Activated T-helper 1 cell treated with anti-CD3 and anti-CD28 coated beads, Interleukin-12 subunit alpha, Interleukin-12 subunit beta, Interleukin-2, Interleukin-4 antibody, amounts not matched to agents 30 ng/mL and 10 ng/mL and 1 ng/mL, durations not matched to agents 14 hours and 24 hours and 36 hours (primary cell): ENCODE results near the gene GJA5. TPM values are rescaled to one million over a fixed set of nuclear protein-coding genes. Genes with fewer than 3 reads are reported as not detected.
"Not testable (repeated sequence)": the region's sequence is repeated elsewhere in the genome, so short reads cannot be mapped to it uniquely, and the experiment has no call there.

Experiments used
- DNase-seq: peaks from one replicate; pipeline ENCODE4 v3.0.0; 2021; ENCODE audit warnings: low spot score
- H3K27ac Mint-ChIP-seq: one replicate; pipeline ENCODE4 v1.8.0; 2021; ENCODE audit warnings: mild to moderate bottlenecking, mixed read lengths
- H3K27me3 Mint-ChIP-seq: one replicate; pipeline ENCODE4 v1.8.0; 2022; ENCODE audit warnings: mild to moderate bottlenecking, moderate library complexity, mixed read lengths; ENCODE audit not compliant: insufficient read depth
- H3K36me3 Mint-ChIP-seq: one replicate; pipeline ENCODE4 v1.8.0; 2021; ENCODE audit warnings: low read depth, mixed read lengths
- H3K4me1 Mint-ChIP-seq: one replicate; pipeline ENCODE4 v1.8.0; 2021; ENCODE audit warnings: low read depth, mixed read lengths
- H3K4me3 Mint-ChIP-seq: one replicate; pipeline ENCODE4 v1.8.0; 2021; ENCODE audit warnings: mild to moderate bottlenecking, moderate library complexity, mixed read lengths
- H3K9me3 Mint-ChIP-seq: one replicate; pipeline ENCODE4 v1.8.0; 2021; ENCODE audit warnings: mixed read lengths
- intact Hi-C: fragments of 100-400 bp; cut with micrococcal nuclease; formaldehyde crosslinking; loops from one replicate; pipeline ENCODE4 v1.15.1; 2024
- total RNA-seq: library from RNA; stranded (reverse); gene quantifications from 2 replicates; pipeline ENCODE4 v1.2.3, GENCODE V29; 2022

Gene GJA5
- total RNA-seq, 1 donor from 2014 or later, result not detected

- intact Hi-C loops, result no loop called here
- no peaks in the 10 kb centered on the region for H3K9me3 Mint-ChIP-seq
- H3K4me1 Mint-ChIP-seq, result peaks cover 12% of the 10 kb centered on the region
- H3K27ac Mint-ChIP-seq, result no peak overlapping the region
- no peak overlapping the region for H3K4me3 Mint-ChIP-seq
- no peak for DNase-seq
- H3K27me3 Mint-ChIP-seq, result peaks cover 15% of the 10 kb centered on the region
- no peaks in the 10 kb centered on the region for H3K36me3 Mint-ChIP-seq
These were observed 23.5 kb downstream of the GJA5 start for GRCh38 chr1:147736883-147737282.

DNA sequence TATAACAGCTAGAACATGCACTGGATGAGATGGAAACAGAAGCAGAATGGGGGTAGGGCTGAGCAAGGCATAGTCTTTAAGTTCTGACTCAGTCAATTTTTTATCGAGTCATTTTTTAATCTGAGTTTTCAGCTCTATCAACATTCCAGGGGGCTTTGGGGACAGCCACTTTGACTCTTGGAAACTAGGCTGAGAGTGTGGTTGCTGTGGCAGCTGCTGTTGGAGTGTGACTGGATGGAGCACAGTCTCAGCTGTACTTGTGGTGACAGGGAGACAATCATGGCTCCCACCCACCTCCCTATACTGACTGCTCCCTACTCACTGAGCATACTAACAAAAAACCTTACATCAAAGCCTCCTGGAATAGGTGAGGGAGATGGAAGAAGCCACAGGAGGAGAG lies 25.0 kb downstream of the GJA5 start:
- DNase-seq, result no peak
- H3K9me3 Mint-ChIP-seq, result no peaks in the 10 kb centered on the region
- intact Hi-C loops, result no loop called here
- H3K27ac Mint-ChIP-seq, result no peak overlapping the region
- no peak overlapping the region for H3K4me3 Mint-ChIP-seq
- H3K36me3 Mint-ChIP-seq, result no peaks in the 10 kb centered on the region
- H3K27me3 Mint-ChIP-seq, result peaks cover 24% of the 10 kb centered on the region
- H3K4me1 Mint-ChIP-seq, result peaks cover 12% of the 10 kb centered on the region

GRCh38 chr1:147734291-147734841 lies 26.0 kb downstream of the GJA5 start:
- intact Hi-C loops, H3K36me3 Mint-ChIP-seq, H3K4me3 Mint-ChIP-seq, DNase-seq, H3K9me3 Mint-ChIP-seq, H3K27ac Mint-ChIP-seq: not testable (repeated sequence)
- Mint-ChIP-seq H3K27me3 (peaks cover 30% of the 10 kb centered on the region), H3K4me1 (peaks cover 12% of the 10 kb centered on the region)

DNA sequence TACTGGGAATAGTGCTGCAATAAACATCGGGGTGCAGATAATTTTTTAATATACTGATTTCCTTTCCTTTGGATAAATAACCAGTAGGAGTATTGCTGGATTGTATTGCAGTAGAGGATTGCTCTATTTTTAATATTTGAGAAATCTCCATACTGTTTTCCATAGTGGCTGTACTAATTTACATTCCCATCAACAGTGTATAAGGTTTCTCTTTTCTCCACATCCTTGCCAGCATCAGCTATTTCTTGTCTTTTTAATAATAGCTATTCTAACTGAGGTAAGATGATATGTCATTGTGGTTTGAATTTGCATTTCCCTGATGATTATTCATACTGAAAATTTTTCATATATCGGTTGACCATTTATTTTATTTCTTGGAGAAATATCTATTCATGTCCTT lies 31.1 kb downstream of the GJA5 start:
- no peak overlapping the region for H3K4me3 Mint-ChIP-seq
- intact Hi-C loops, result no loop called here
- H3K9me3 Mint-ChIP-seq, result no peaks in the 10 kb centered on the region
- no peak for DNase-seq
- peaks cover 41% of the 10 kb centered on the region for H3K27me3 Mint-ChIP-seq
- H3K4me1 Mint-ChIP-seq, result no peaks in the 10 kb centered on the region
- no peaks in the 10 kb centered on the region for H3K36me3 Mint-ChIP-seq
- H3K27ac Mint-ChIP-seq, result no peak overlapping the region

DNA sequence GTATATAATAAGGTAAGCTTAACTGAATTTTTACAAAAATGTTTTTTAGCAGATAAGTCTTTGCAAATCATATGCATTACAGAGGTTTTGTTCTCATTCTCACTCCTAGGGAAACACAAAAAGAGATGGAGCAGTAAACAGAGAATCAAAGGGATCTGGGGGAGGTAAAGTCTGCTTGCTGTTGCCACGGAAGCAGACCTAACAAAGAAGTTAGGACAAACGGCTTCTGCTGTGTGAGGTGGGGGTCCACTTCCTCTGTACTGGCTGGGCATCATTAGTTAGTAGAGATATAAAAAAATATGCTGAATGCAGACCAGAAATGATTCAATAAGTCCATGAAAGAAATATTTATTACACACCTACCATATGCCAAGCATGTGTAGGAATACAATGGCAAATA lies 34.2 kb downstream of the GJA5 start:
- Mint-ChIP-seq H3K4me3 (no peak overlapping the region), H3K4me1 (no peaks in the 10 kb centered on the region), H3K36me3 (no peaks in the 10 kb centered on the region), H3K27ac (no peak overlapping the region), H3K27me3 (peaks cover 28% of the 10 kb centered on the region), H3K9me3 (no peaks in the 10 kb centered on the region)
- no peak for DNase-seq
- intact Hi-C loops, result no loop called here

- no peaks in the 10 kb centered on the region for H3K4me1 Mint-ChIP-seq
- H3K9me3 Mint-ChIP-seq, result no peaks in the 10 kb centered on the region
- DNase-seq, result no peak
- H3K36me3 Mint-ChIP-seq, result no peaks in the 10 kb centered on the region
- intact Hi-C loops, result no loop called here
- no peak overlapping the region for H3K4me3 Mint-ChIP-seq
- peaks cover 23% of the 10 kb centered on the region for H3K27me3 Mint-ChIP-seq
- H3K27ac Mint-ChIP-seq, result no peak overlapping the region
These were observed 34.7 kb downstream of the GJA5 start for GRCh38 chr1:147725685-147726084.

- intact Hi-C loops, result loop anchor here (1.0 kb wide), 1 partner anchor 168 kb away; no protein-coding TSS in a partner anchor
- DNase-seq, result no peak
- Mint-ChIP-seq H3K4me1 (no peaks in the 10 kb centered on the region), H3K9me3 (peaks cover 4% of the 10 kb centered on the region), H3K36me3 (no peaks in the 10 kb centered on the region), H3K27ac (no peak overlapping the region), H3K27me3 (peaks cover 13% of the 10 kb centered on the region), H3K4me3 (no peak overlapping the region)
These were observed 36.6 kb downstream of the GJA5 start for GRCh38 chr1:147723691-147724323.

- no peak overlapping the region for H3K4me3 Mint-ChIP-seq
- H3K9me3 Mint-ChIP-seq, result peaks cover 6% of the 10 kb centered on the region
- H3K4me1 Mint-ChIP-seq, result peaks cover 2% of the 10 kb centered on the region
- intact Hi-C loops, result no loop called here
- no peaks in the 10 kb centered on the region for H3K36me3 Mint-ChIP-seq
- H3K27ac Mint-ChIP-seq, result no peak overlapping the region
- H3K27me3 Mint-ChIP-seq, result peaks cover 10% of the 10 kb centered on the region
- DNase-seq, result no peak
These were observed 38.3 kb downstream of the GJA5 start for GRCh38 chr1:147722124-147722523.

GRCh38 chr1:147721716-147722115 lies 38.7 kb downstream of the GJA5 start:
- H3K27ac Mint-ChIP-seq, result no peak overlapping the region
- intact Hi-C loops, result no loop called here
- H3K4me3 Mint-ChIP-seq, result no peak overlapping the region
- H3K4me1 Mint-ChIP-seq, result peaks cover 4% of the 10 kb centered on the region
- H3K27me3 Mint-ChIP-seq, result peaks cover 11% of the 10 kb centered on the region
- peaks cover 6% of the 10 kb centered on the region for H3K9me3 Mint-ChIP-seq
- no peaks in the 10 kb centered on the region for H3K36me3 Mint-ChIP-seq
- no peak for DNase-seq

DNA sequence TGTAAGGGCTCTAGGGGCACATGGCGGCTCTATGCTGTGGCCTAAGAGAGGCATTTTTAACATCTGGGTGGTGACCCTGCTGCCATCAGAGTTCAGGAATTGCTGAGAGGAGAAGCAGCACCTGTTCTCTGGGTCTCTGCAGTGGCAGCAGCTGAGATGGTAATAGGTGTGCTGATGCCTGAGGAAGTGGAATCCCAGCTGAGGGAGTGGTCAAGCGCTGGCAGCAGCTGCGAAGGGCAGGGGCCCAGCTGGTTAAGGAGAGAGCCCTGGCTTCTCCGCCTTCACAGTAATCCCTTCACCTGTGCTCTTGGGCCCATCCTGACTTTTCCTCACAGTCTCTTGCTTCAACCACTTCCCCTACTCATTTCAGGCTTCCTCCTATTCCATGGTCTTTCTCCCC lies 39.8 kb downstream of the GJA5 start:
- no peak overlapping the region for H3K27ac Mint-ChIP-seq
- H3K27me3 Mint-ChIP-seq, result peaks cover 8% of the 10 kb centered on the region
- intact Hi-C loops, result no loop called here
- H3K9me3 Mint-ChIP-seq, result peaks cover 6% of the 10 kb centered on the region
- H3K4me3 Mint-ChIP-seq, result no peak overlapping the region
- no peaks in the 10 kb centered on the region for H3K36me3 Mint-ChIP-seq
- no peak for DNase-seq
- peaks cover 4% of the 10 kb centered on the region for H3K4me1 Mint-ChIP-seq

DNA sequence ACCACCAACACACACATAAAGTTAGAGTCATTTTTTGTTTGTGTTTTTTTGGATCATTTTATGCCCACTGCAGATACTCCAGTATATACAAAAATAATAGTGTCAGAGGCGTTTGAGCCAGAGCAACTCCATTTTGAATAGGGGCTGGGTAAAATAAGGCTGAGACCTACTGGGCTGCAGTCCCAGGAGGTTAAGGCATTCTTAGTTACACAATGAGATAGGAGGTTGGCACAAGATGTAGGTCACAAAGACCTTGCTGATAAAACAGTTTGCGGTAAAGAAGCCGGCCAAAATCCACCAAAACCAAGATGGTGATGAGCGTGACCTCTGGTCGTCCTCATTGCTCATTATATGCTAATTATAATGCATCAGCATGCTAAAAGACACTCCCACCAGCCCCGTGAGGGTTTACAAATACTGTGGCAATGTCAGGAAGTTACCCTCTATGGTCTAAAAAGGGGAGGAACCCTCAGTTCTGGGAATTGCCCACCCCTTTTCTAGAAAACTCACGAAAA lies 40.6 kb downstream of the GJA5 start:
- DNase-seq, result no peak
- intact Hi-C loops, result no loop called here
- Mint-ChIP-seq H3K4me3 (no peak overlapping the region), H3K4me1 (peaks cover 4% of the 10 kb centered on the region), H3K27me3 (peaks cover 15% of the 10 kb centered on the region), H3K27ac (no peak overlapping the region), H3K36me3 (no peaks in the 10 kb centered on the region), H3K9me3 (peaks cover 6% of the 10 kb centered on the region)

DNA sequence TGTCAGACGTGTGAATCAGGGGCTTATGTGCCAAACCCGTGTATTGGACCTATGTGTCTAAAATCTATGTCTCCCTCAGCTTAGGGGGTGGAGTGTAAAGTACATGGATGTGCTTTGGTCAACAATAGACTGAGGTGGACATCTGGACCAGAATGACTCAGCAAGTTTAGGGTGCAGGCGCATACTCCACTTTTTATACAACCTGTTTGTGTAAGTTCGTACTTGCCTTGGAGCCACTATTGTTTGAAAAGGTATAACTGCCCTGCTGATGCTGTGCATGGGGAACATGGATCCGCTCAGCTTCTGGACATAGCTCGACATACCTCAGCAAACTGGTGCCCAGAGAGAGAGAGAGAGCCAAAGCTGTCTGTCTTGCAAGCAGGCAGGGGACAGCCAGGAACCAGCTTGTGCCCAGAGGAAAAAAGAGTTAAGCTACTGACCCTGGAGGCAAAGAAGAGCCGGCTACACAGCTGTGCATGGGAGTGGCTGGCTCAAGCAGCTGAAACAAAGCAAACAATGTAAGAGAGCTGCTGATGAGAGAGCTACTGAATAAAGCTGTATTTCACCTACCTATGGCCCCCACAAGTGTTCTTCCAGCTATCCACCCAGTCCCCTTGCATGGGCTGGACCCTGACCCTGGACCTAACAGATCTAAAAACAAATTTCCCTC lies 41.2 kb downstream of the GJA5 start:
- Mint-ChIP-seq H3K4me1 (peaks cover 4% of the 10 kb centered on the region), H3K27ac (no peak overlapping the region), H3K27me3 (peaks cover 20% of the 10 kb centered on the region), H3K4me3 (no peak overlapping the region), H3K9me3 (peaks cover 6% of the 10 kb centered on the region), H3K36me3 (no peaks in the 10 kb centered on the region)
- no peak for DNase-seq
- intact Hi-C loops, result no loop called here

- H3K4me3 Mint-ChIP-seq, result no peak overlapping the region
- no peak for DNase-seq
- peaks cover 4% of the 10 kb centered on the region for H3K4me1 Mint-ChIP-seq
- H3K9me3 Mint-ChIP-seq, result peaks cover 6% of the 10 kb centered on the region
- intact Hi-C loops, result no loop called here
- H3K36me3 Mint-ChIP-seq, result no peaks in the 10 kb centered on the region
- H3K27me3 Mint-ChIP-seq, result peaks cover 21% of the 10 kb centered on the region
- no peak overlapping the region for H3K27ac Mint-ChIP-seq
These were observed 42.7 kb downstream of the GJA5 start for GRCh38 chr1:147717706-147718097.
